HepG2 (cell line): ENCODE measurements around the gene PXYLP1. TPM values are rescaled to one million over a fixed set of nuclear protein-coding genes. Genes with fewer than 3 reads are reported as not detected.

Source experiments
- RCOR2 ChIP-seq: IDR thresholded peaks from 2 replicates; pipeline ENCODE4 v1.6.1; 2016; ENCODE audit warnings: missing biosample characterization, missing genetic modification reagents
- RNF2 ChIP-seq: fragments of 450-650 bp; conservative IDR thresholded peaks from 2 replicates; pipeline ENCODE4 v1.6.1; 2016; ENCODE audit warnings: low read depth
- ZFP36 ChIP-seq: fragments of 150-350 bp; IDR thresholded peaks from 2 replicates; pipeline ENCODE4 v1.6.1; 2018; ENCODE audit warnings: borderline replicate concordance, low read length, low read depth; ENCODE audit not compliant: partially characterized antibody
- ZFP62 ChIP-seq: sonication (generic); formaldehyde crosslinking; IDR thresholded peaks from 2 replicates; pipeline ENCODE4 v1.4.0; 2020; ENCODE audit warnings: missing genetic modification reagents
- polyA plus RNA-seq, 8 experiments: library from polyadenylated mRNA; depleted of rRNA in 3 of 8; stranded (reverse) in 7 of 8; unstranded in 1 of 8; fragments of >200 nt; fragmentation: Illumina TruSeq in 4 of 8; extraction: Trizol in 4 of 8; gene quantifications; 2 replicates each; pipeline versions ENCODE4 v1.2.1 to v1.2.3, GENCODE V29; 2011 to 2016; ENCODE audit warnings: low read depth in 4 of 8, missing spikeins in 1 of 8, mixed read lengths in 1 of 8; ENCODE audit not compliant: insufficient read depth in 1 of 8
- total RNA-seq, 5 experiments: library from RNA; depleted of rRNA; stranded (reverse); fragments of >200 nt; fragmentation: Illumina TruSeq; extraction: Trizol; gene quantifications; 2 replicates each; pipeline ENCODE4 v1.2.3, GENCODE V29; 2016; ENCODE audit warnings: low read depth in 1 of 5
- TF ChIP-seq, protein P1 (sequence below): sonication (generic); formaldehyde crosslinking; IDR thresholded peaks from 2 replicates; pipeline ENCODE4 v1.4.0; 2020; ENCODE audit warnings: mild to moderate bottlenecking, missing genetic modification reagents, borderline replicate concordance
- TF ChIP-seq, protein P2 (sequence below): sonication (generic); formaldehyde crosslinking; IDR thresholded peaks from 2 replicates; pipeline ENCODE4 v1.8.0; 2022; ENCODE audit warnings: mild to moderate bottlenecking, missing genetic modification reagents; ENCODE audit not compliant: insufficient replicate concordance
- TF ChIP-seq, protein P3 (sequence below): conservative IDR thresholded peaks from 2 replicates; pipeline ENCODE4 v1.6.1; 2018; ENCODE audit warnings: missing genetic modification reagents
- TF ChIP-seq, protein P4 (sequence below): sonication (generic); formaldehyde crosslinking; conservative IDR thresholded peaks from 2 replicates; pipeline ENCODE4 v1.4.0; 2020; ENCODE audit warnings: missing genetic modification reagents

The PXYLP1 gene
- total and polyA plus RNA-seq, 2 of the 13 experiments (the other 11 are each of a cell fraction or from before 2014, with no cell fraction given), result 4.9 to 8.1 TPM

DNA sequence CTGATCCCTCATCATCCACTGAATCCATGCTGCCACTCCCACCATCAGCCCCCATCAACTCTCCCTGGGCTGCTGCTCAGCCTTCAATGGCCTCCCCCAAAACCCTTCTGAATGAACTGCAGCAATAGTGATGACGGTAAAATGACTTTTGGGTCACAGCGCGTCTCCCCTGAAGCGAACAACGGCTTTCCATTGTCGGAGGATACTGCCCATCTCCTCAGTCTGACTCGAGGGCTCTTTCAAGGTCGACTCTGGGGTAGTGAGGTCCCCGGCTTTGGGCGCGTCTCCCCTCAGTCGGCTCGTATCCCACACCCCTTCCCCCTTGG is 79.5 kb downstream of the PXYLP1 start (continued):
- TF ChIP-seq, protein P1, sequence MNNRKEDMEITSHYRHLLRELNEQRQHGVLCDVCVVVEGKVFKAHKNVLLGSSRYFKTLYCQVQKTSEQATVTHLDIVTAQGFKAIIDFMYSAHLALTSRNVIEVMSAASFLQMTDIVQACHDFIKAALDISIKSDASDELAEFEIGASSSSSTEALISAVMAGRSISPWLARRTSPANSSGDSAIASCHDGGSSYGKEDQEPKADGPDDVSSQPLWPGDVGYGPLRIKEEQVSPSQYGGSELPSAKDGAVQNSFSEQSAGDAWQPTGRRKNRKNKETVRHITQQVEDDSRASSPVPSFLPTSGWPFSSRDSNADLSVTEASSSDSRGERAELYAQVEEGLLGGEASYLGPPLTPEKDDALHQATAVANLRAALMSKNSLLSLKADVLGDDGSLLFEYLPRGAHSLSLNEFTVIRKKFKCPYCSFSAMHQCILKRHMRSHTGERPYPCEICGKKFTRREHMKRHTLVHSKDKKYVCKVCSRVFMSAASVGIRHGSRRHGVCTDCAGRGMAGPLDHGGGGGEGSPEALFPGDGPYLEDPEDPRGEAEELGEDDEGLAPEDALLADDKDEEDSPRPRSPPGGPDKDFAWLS, result no peak
- no peak for TF ChIP-seq ZFP62 (CRISPR knock-in tag)
- TF ChIP-seq, protein P2, sequence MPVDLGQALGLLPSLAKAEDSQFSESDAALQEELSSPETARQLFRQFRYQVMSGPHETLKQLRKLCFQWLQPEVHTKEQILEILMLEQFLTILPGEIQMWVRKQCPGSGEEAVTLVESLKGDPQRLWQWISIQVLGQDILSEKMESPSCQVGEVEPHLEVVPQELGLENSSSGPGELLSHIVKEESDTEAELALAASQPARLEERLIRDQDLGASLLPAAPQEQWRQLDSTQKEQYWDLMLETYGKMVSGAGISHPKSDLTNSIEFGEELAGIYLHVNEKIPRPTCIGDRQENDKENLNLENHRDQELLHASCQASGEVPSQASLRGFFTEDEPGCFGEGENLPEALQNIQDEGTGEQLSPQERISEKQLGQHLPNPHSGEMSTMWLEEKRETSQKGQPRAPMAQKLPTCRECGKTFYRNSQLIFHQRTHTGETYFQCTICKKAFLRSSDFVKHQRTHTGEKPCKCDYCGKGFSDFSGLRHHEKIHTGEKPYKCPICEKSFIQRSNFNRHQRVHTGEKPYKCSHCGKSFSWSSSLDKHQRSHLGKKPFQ (CRISPR knock-in tag), result no peak
- no peak for TF ChIP-seq ZFP36
- TF ChIP-seq, protein P3, sequence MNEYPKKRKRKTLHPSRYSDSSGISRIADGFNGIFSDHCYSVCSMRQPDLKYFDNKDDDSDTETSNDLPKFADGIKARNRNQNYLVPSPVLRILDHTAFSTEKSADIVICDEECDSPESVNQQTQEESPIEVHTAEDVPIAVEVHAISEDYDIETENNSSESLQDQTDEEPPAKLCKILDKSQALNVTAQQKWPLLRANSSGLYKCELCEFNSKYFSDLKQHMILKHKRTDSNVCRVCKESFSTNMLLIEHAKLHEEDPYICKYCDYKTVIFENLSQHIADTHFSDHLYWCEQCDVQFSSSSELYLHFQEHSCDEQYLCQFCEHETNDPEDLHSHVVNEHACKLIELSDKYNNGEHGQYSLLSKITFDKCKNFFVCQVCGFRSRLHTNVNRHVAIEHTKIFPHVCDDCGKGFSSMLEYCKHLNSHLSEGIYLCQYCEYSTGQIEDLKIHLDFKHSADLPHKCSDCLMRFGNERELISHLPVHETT, result no peak
- TF ChIP-seq, protein P4, sequence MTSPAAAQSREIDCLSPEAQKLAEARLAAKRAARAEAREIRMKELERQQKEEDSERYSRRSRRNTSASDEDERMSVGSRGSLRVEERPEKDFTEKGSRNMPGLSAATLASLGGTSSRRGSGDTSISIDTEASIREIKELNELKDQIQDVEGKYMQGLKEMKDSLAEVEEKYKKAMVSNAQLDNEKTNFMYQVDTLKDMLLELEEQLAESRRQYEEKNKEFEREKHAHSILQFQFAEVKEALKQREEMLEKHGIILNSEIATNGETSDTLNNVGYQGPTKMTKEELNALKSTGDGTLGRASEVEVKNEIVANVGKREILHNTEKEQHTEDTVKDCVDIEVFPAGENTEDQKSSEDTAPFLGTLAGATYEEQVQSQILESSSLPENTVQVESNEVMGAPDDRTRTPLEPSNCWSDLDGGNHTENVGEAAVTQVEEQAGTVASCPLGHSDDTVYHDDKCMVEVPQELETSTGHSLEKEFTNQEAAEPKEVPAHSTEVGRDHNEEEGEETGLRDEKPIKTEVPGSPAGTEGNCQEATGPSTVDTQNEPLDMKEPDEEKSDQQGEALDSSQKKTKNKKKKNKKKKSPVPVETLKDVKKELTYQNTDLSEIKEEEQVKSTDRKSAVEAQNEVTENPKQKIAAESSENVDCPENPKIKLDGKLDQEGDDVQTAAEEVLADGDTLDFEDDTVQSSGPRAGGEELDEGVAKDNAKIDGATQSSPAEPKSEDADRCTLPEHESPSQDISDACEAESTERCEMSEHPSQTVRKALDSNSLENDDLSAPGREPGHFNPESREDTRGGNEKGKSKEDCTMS, result no peak
- TF ChIP-seq RNF2, result no peak
- no peak for TF ChIP-seq RCOR2 (CRISPR knock-in tag)
